SU-DHL-6 (cell line): ENCODE data around the gene RADIL.

ENCODE experiments used
- H2AFZ ChIP-seq: fragments of 200-600 bp; sonication (generic); 2 replicates; pipeline ENCODE4 v1.6.1; 2014; ENCODE audit warnings: low read depth, mild to moderate bottlenecking, moderate library complexity, mixed read lengths, antibody characterized with exemption, low read length; ENCODE audit not compliant: severe bottlenecking
- H3F3A ChIP-seq: fragments of 200-600 bp; shearing (Covaris generic); 2 replicates; pipeline ENCODE4 v1.6.0; 2016; ENCODE audit warnings: antibody characterized with exemption, mild to moderate bottlenecking; ENCODE audit not compliant: insufficient read depth
- H3K27ac ChIP-seq: fragments of 200-600 bp; sonication (generic); 2 replicates; pipeline ENCODE4 v1.5.1; 2016; ENCODE audit warnings: low read depth, mild to moderate bottlenecking, low read length, moderate library complexity, mixed read lengths
- H3K27me3 ChIP-seq: fragments of 200-600 bp; sonication (generic), shearing (Covaris generic); 2 replicates; pipeline ENCODE4 v1.6.0; 2014; ENCODE audit warnings: mild to moderate bottlenecking, low read length
- H3K36me3 ChIP-seq: fragments of 200-600 bp; sonication (generic); 2 replicates; pipeline ENCODE4 v1.6.1; 2014; ENCODE audit warnings: mild to moderate bottlenecking, low read length, mixed read lengths
- H3K4me2 ChIP-seq: fragments of 300-600, 200-600 bp; shearing (Covaris generic), sonication (generic); 2 replicates; pipeline ENCODE4 v1.6.0; 2014; ENCODE audit warnings: low read length, low read depth, mild to moderate bottlenecking; ENCODE audit not compliant: poor library complexity, severe bottlenecking
- H3K4me3 ChIP-seq: fragments of 200-600 bp; sonication (generic); 2 replicates; pipeline ENCODE4 v1.5.1; 2014; ENCODE audit warnings: antibody characterized with exemption, low read length, mild to moderate bottlenecking, mixed read lengths; ENCODE audit not compliant: insufficient read depth, poor library complexity, severe bottlenecking
- H3K79me2 ChIP-seq: fragments of 200-600 bp; sonication (generic); 2 replicates; pipeline ENCODE4 v1.6.1; 2014; ENCODE audit warnings: mild to moderate bottlenecking, low read length, moderate library complexity; ENCODE audit not compliant: insufficient read depth
- H3K9ac ChIP-seq: fragments of 200-600 bp; sonication (generic); 2 replicates; pipeline ENCODE4 v1.7.0; 2014; ENCODE audit warnings: mild to moderate bottlenecking, low read length
- H3K9me2 ChIP-seq: fragments of 200-600 bp; sonication (generic); replicated peaks from 2 replicates; pipeline ENCODE4 v1.6.1; 2014; ENCODE audit warnings: low read length; ENCODE audit not compliant: insufficient read depth
- H3K9me3 ChIP-seq: fragments of 200-600 bp; sonication (generic); 2 replicates; pipeline ENCODE4 v1.6.1; 2014; ENCODE audit warnings: low read length, mixed read lengths; ENCODE audit not compliant: insufficient read depth
- H4K20me1 ChIP-seq: fragments of 200-600 bp; sonication (generic); 2 replicates; pipeline ENCODE4 v1.6.1; 2014; ENCODE audit warnings: low read depth, mild to moderate bottlenecking, antibody characterized with exemption, low read length, moderate library complexity, mixed read lengths
- EZH2phosphoT487 ChIP-seq: fragments of 200-600 bp; sonication (generic), shearing (Covaris generic); conservative IDR thresholded peaks from 2 replicates; pipeline ENCODE4 v1.6.1; 2018; ENCODE audit warnings: mild to moderate bottlenecking, antibody characterized with exemption, low read length, moderate library complexity, mixed read lengths
- TF ChIP-seq, protein P1 (sequence below): fragments of 200-600 bp; sonication (generic); IDR thresholded peaks from one replicate; pipeline ENCODE4 v1.5.1; 2017; ENCODE audit warnings: antibody characterized with exemption, mild to moderate bottlenecking, low read length, moderate library complexity; ENCODE audit not compliant: insufficient read depth, poor library complexity, severe bottlenecking

RADIL gene

DNA sequence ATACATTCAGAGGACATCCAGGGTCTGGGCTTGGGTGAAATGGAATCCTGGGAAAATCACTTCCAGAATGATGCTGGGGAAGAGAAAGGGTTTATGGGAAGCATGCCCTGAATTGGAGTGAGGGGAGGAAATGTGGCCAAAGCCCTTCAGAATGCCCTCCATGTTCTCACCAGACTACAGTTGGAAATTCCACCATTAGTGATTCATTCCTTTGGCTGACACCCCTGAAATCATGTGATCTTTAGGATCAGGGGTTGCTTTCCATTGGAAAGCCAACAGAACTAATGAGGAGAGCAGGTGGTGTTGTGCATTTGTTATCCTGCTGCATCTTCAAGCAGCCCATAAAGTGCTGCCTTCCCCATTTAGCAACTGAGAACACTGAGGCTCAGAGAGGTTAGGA is 20.8 kb upstream of the RADIL start:
- TF ChIP-seq EZH2phosphoT487, result no peak
- TF ChIP-seq, protein P1, sequence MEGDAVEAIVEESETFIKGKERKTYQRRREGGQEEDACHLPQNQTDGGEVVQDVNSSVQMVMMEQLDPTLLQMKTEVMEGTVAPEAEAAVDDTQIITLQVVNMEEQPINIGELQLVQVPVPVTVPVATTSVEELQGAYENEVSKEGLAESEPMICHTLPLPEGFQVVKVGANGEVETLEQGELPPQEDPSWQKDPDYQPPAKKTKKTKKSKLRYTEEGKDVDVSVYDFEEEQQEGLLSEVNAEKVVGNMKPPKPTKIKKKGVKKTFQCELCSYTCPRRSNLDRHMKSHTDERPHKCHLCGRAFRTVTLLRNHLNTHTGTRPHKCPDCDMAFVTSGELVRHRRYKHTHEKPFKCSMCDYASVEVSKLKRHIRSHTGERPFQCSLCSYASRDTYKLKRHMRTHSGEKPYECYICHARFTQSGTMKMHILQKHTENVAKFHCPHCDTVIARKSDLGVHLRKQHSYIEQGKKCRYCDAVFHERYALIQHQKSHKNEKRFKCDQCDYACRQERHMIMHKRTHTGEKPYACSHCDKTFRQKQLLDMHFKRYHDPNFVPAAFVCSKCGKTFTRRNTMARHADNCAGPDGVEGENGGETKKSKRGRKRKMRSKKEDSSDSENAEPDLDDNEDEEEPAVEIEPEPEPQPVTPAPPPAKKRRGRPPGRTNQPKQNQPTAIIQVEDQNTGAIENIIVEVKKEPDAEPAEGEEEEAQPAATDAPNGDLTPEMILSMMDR, result no peak
- H3F3A ChIP-seq, result no peaks in the 10 kb centered on the region
- no peaks in the 10 kb centered on the region for H3K9me2 ChIP-seq
- H3K4me2 ChIP-seq, result no peak overlapping the region
- no peaks in the 10 kb centered on the region for H3K79me2 ChIP-seq
- no peak overlapping the region for H3K27ac ChIP-seq
- H3K36me3 ChIP-seq, result no peaks in the 10 kb centered on the region
- no peaks in the 10 kb centered on the region for H4K20me1 ChIP-seq
- H3K9me3 ChIP-seq, result no peaks in the 10 kb centered on the region
- no peaks in the 10 kb centered on the region for H3K27me3 ChIP-seq
- H3K4me3 ChIP-seq, result no peak overlapping the region
- no peak overlapping the region for H3K9ac ChIP-seq
- H2AFZ ChIP-seq, result no peak overlapping the region

DNA sequence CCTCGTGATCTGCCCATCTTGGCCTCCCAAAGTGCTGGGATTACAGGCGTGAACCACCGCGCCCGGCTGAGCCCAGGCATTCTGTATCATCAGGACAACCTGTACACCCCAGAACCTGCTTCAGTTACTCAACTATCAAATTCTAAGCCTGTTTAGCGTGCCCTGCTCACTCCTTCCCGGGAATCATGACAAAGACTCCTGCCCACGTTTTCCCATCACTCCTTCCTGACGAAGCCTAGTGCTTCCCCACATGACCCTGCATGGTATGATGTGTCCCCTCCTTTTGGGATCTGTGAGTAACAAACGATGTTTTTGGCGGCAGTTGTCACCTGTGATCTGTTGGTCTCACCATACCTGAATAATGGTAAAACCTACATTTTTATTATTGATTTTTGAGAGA is 12.2 kb upstream of the RADIL start:
- no peak overlapping the region for H3K4me2 ChIP-seq
- H3K9me2 ChIP-seq, result no peaks in the 10 kb centered on the region
- no peak for TF ChIP-seq EZH2phosphoT487
- TF ChIP-seq, protein P1, result no peak
- H3K9me3 ChIP-seq, result no peaks in the 10 kb centered on the region
- H3F3A ChIP-seq, result no peaks in the 10 kb centered on the region
- no peaks in the 10 kb centered on the region for H3K27me3 ChIP-seq
- no peak overlapping the region for H3K9ac ChIP-seq
- H3K27ac ChIP-seq, result no peak overlapping the region
- H4K20me1 ChIP-seq, result no peaks in the 10 kb centered on the region
- H3K36me3 ChIP-seq, result no peaks in the 10 kb centered on the region
- no peak overlapping the region for H3K4me3 ChIP-seq
- no peak overlapping the region for H2AFZ ChIP-seq
- no peaks in the 10 kb centered on the region for H3K79me2 ChIP-seq

DNA sequence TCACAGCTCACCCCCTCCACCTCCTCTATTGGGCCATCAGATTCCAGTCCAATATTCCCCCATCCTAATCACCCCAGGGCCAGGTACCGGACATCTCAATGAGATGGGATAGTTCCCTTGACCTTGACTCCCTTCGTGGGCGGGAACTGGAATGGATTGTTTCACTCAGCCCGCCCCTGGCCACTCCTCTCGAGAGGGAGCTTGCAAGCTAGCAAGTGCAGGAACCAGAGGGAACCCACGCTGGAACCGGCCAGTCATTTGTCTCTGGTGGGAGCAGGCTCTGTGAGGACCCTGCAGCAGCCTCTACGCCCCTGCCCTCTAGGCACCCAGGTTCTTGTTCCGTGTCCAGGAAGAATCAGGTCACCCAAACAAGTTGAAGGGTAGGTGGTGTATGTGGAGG is 11.0 kb upstream of the RADIL start:
- Histone ChIP-seq H3K4me2 (no peak overlapping the region), H2AFZ (no peak overlapping the region), H3K27ac (no peak overlapping the region), H3F3A (no peaks in the 10 kb centered on the region), H3K36me3 (no peaks in the 10 kb centered on the region), H3K9me3 (no peaks in the 10 kb centered on the region), H4K20me1 (no peaks in the 10 kb centered on the region), H3K79me2 (no peaks in the 10 kb centered on the region), H3K9me2 (no peaks in the 10 kb centered on the region), H3K9ac (no peak overlapping the region), H3K27me3 (no peaks in the 10 kb centered on the region), H3K4me3 (no peak overlapping the region)
- TF ChIP-seq, protein P1, result no peak
- TF ChIP-seq EZH2phosphoT487, result no peak
